A549 (cell line): ENCODE results near the gene ZNF469. TPM values are rescaled to one million over a fixed set of nuclear protein-coding genes. Genes with fewer than 3 reads are reported as not detected.

ENCODE experiments used
- ATAC-seq, 2 experiments: fragments of 200-7000 bp in 1 of 2; fragments of >200 bp in 1 of 2; cut with Nextera tagmentation in 1 of 2; cut with Tn5 transposase in 1 of 2; 3 replicates each; pipeline versions ENCODE4 v1.8.0 to v1.9.1; 2018 to 2020; ENCODE audit warnings: mild to moderate bottlenecking in 1 of 2, moderate library complexity in 1 of 2
- CTCF ChIA-PET: fragments of 300-600 bp; sonication (Branson Sonifier 250); formaldehyde crosslinking; extraction: SDS; loops from one replicate; lab custom pipeline; 2021; ENCODE audit warnings: antibody characterized with exemption, inconsistent platforms; lab: Yijun Ruan, JAX
- POLR2A ChIA-PET: fragments of 350-600 bp; formaldehyde crosslinking; extraction: SDS; loops from one replicate; lab custom pipeline; 2021; ENCODE audit warnings: antibody characterized with exemption, inconsistent platforms; lab: Yijun Ruan, JAX
- DNase-seq, 2 experiments: peaks; one replicate each; pipeline versions ENCODE4 v3.0.0 to v3.0.0-alpha.2; 2011 to 2016; ENCODE audit warnings: low read depth in 1 of 2, low spot score in 1 of 2
- FAIRE-seq: peaks from 2 replicates; lab custom pipeline; 2011; peaks lifted over from hg19 to GRCh38; lab: Jason Lieb, UNC
- H3K27ac ChIP-seq, 2 experiments: fragments of >200 bp; sonication (Bioruptor Twin); formaldehyde crosslinking; 3 replicates each; pipeline ENCODE4 v1.5.1; 2016 to 2017
- H3K4me1 ChIP-seq: fragments of >200 bp; sonication (Bioruptor Twin); formaldehyde crosslinking; 3 replicates; pipeline ENCODE4 v1.6.1; 2016
- H3K4me2 ChIP-seq: fragments of >200 bp; sonication (Bioruptor Twin); formaldehyde crosslinking; 3 replicates; pipeline ENCODE4 v1.6.1; 2016
- H3K4me3 ChIP-seq: fragments of >200 bp; sonication (Bioruptor Twin); formaldehyde crosslinking; 3 replicates; pipeline ENCODE4 v1.5.1; 2016
- H3K9me3 ChIP-seq: fragments of >200 bp; sonication (Bioruptor Twin); formaldehyde crosslinking; 3 replicates; pipeline ENCODE4 v1.6.1; 2016
- CBX8 ChIP-seq: fragments of 200-600 bp; sonication (generic); IDR thresholded peaks from 2 replicates; pipeline ENCODE4 v1.6.1; 2016
- CEBPB ChIP-seq, 2 experiments: fragments of >200 bp in 1 of 2; sonication (Bioruptor Twin) in 1 of 2; formaldehyde crosslinking in 1 of 2; IDR thresholded peaks; 2 replicates each; pipeline ENCODE4 v1.6.1; 2012 to 2016
- EHMT2 ChIP-seq: fragments of 200-600 bp; sonication (generic); IDR thresholded peaks from 2 replicates; pipeline ENCODE4 v1.6.1; 2016; ENCODE audit warnings: antibody characterized with exemption, low read depth, mild to moderate bottlenecking, moderate library complexity
- EP300 ChIP-seq, 2 experiments: fragments of >200 bp; sonication (Bioruptor Twin); formaldehyde crosslinking; IDR thresholded peaks; 2 replicates in 1 of 2; 3 replicates in 1 of 2; pipeline ENCODE4 v1.6.1; 2016 to 2017
- FOSB ChIP-seq: fragments of 250-450 bp; sonication (Bioruptor Pico); IDR thresholded peaks from 2 replicates; pipeline ENCODE4 v1.5.0; 2020; ENCODE audit warnings: mild to moderate bottlenecking, moderate library complexity
- GATA3 ChIP-seq: IDR thresholded peaks from 2 replicates; pipeline ENCODE4 v1.6.1; 2012; ENCODE audit warnings: borderline replicate concordance
- HES2 ChIP-seq: fragments of >200 bp; sonication (Bioruptor Twin); formaldehyde crosslinking; IDR thresholded peaks from 2 replicates; pipeline ENCODE4 v1.6.1; 2016
- JUNB ChIP-seq: fragments of >200 bp; sonication (Bioruptor Twin); formaldehyde crosslinking; IDR thresholded peaks from 2 replicates; pipeline ENCODE4 v1.6.1; 2016
- KDM5A ChIP-seq: fragments of 200-600 bp; sonication (generic); IDR thresholded peaks from 2 replicates; pipeline ENCODE4 v1.6.1; 2016; ENCODE audit warnings: antibody characterized with exemption, mild to moderate bottlenecking
- MAX ChIP-seq: IDR thresholded peaks from 2 replicates; pipeline ENCODE4 v1.6.1; 2012
- PHF8 ChIP-seq: fragments of 200-600 bp; sonication (generic); IDR thresholded peaks from 2 replicates; pipeline ENCODE4 v1.6.1; 2016; ENCODE audit warnings: low read depth, mild to moderate bottlenecking, antibody characterized with exemption, moderate library complexity, borderline replicate concordance
- POLR2A ChIP-seq: IDR thresholded peaks from 2 replicates; pipeline ENCODE4 v1.6.1; 2012; ENCODE audit warnings: mild to moderate bottlenecking, low read length
- RCOR1 ChIP-seq: fragments of 150-350 bp; IDR thresholded peaks from 2 replicates; pipeline ENCODE4 v1.6.1; 2014; ENCODE audit warnings: antibody characterized with exemption, low read length, low read depth
- TP53 ChIP-seq: fragments of 250-450 bp; sonication (Bioruptor Pico); IDR thresholded peaks from 2 replicates; pipeline ENCODE4 v1.5.0; 2021; ENCODE audit warnings: mild to moderate bottlenecking, moderate library complexity
- ZFP36 ChIP-seq: fragments of 450-650 bp; IDR thresholded peaks from 2 replicates; pipeline ENCODE4 v1.6.1; 2014; ENCODE audit warnings: borderline replicate concordance; ENCODE audit not compliant: partially characterized antibody
- ZNF302 ChIP-seq: fragments of 250-450 bp; sonication (Bioruptor Pico); IDR thresholded peaks from 2 replicates; pipeline ENCODE4 v1.9.0; 2021; ENCODE audit warnings: inconsistent platforms, mild to moderate bottlenecking, moderate library complexity
- WGBS: methylation state at CpG from one replicate; pipeline ENCODE4 v1.1.6; 2017; ENCODE audit errors: missing lambda C conversion rate; 5-methylcytosine and 5-hydroxymethylcytosine counted together
- polyA plus RNA-seq, 4 experiments: library from polyadenylated mRNA; depleted of rRNA in 3 of 4; stranded (reverse); fragments of >200 nt; fragmentation: RNase III in 1 of 4; extraction: RNeasy Plus Mini Kit Qiagen cat#74134 plus additional on column Dnase treatment in 1 of 4; gene quantifications; 2 replicates in 3 of 4; 3 replicates in 1 of 4; pipeline ENCODE4 v1.2.3, GENCODE V29; 2011 to 2017
- TF ChIP-seq, protein P1 (sequence below): fragments of >200 bp; sonication (Bioruptor Twin); formaldehyde crosslinking; IDR thresholded peaks from 3 replicates; pipeline ENCODE4 v1.6.1; 2016
- TF ChIP-seq, protein P2 (sequence below): IDR thresholded peaks from 2 replicates; pipeline ENCODE4 v1.6.1; 2012

The ZNF469 gene
- polyA plus RNA-seq, 2 of the 4 experiments (the other 2 are of a cell fraction): 0.47 to 4.4 TPM

GRCh38 chr16:88347656-88348376 lies 34.9 kb upstream of the ZNF469 start:
- CTCF ChIA-PET: interaction anchor here (0.7 to 1.1 kb wide), 2 partner anchors 10 to 60 kb away, joined by 3 read pairs; no protein-coding TSS in a partner anchor
- Histone ChIP-seq H3K4me1 (peaks cover 9% of the 10 kb centered on the region; the same call in 1 of the 3 replicates), H3K27ac (peak overlapping the region in 1 of 2 experiments; percentile 51; a peak in 3 of 6 replicates), H3K4me2 (no peak overlapping the region), H3K9me3 (peaks cover 9% of the 10 kb centered on the region; the same call in 1 of the 3 replicates), H3K4me3 (no peak overlapping the region)
- WGBS: 93% methylated on average over 19 of the region's 21 CpGs
- TF ChIP-seq GATA3 (no peak), CEBPB (IDR thresholded peaks at IDR 0.05) (no peak), ZFP36 (no peak), TP53 (no peak), FOSB (CRISPR knock-in tag) (no peak), KDM5A (no peak), HES2 (no peak), MAX (no peak), JUNB (no peak), RCOR1 (no peak), EP300 (IDR thresholded peaks at IDR 0.05) (no peak)
- TF ChIP-seq, protein P1, sequence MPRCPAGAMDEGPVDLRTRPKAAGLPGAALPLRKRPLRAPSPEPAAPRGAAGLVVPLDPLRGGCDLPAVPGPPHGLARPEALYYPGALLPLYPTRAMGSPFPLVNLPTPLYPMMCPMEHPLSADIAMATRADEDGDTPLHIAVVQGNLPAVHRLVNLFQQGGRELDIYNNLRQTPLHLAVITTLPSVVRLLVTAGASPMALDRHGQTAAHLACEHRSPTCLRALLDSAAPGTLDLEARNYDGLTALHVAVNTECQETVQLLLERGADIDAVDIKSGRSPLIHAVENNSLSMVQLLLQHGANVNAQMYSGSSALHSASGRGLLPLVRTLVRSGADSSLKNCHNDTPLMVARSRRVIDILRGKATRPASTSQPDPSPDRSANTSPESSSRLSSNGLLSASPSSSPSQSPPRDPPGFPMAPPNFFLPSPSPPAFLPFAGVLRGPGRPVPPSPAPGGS: no peak
- FAIRE-seq: no peak
- DNase-seq: no peak
- POLR2A ChIA-PET: no interaction called here
- ATAC-seq: 0 out of 6 replicates have a peak, but pooled peaks of 1 of the 2 experiments have one; percentile 4

DNA sequence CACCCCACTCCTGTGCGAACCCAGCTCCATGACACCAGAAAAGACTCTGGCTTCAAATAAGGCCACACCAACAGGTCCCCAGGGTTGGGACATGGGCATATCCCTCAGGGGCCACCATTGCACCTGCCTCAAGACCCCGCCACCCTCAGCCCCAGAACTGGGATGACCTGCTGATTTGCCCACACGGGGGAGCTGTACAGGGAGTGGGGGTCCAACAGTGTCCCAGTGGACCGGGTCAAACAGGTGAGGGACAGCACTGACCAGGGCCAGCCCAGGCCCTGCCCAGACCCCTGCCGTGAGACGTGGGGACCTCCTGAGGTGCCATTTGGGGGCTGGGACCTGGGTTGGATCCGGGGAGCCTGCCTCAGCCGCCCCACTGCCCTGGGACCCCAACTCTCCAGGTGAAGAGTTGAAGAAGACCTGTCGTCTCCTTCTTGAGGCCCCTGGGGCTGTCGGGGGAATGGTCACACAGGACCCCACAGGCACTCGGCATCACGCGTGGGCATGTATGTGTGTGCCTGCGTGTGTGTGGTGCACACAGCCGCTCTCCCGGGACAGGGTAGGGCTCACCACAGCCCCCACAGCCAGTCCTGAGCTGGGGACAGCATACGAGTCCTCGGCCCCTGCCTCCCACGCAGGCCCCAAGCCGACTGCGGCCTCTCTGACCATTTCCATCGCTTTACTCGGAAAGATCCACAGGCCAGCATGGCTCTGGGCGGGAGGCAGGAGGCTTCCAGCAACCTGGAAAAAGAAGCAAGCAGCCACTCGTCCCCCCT lies 34.2 kb upstream of the ZNF469 start:
- Histone ChIP-seq H3K9me3 (0 out of 3 replicates have a peak, but pooled peaks cover 2% of the 10 kb centered on the region), H3K27ac (peak overlapping the region in 1 of 2 experiments; percentile 51; a peak in 3 of 6 replicates), H3K4me2 (no peak overlapping the region), H3K4me1 (peaks cover 9% of the 10 kb centered on the region; the same call in 1 of the 3 replicates), H3K4me3 (no peak overlapping the region)
- TF ChIP-seq ZNF302 (CRISPR knock-in tag) (no peak), PHF8 (no peak), EHMT2 (no peak), POLR2A (no peak), ZFP36 (no peak), EP300 (IDR thresholded peaks at IDR 0.05) (no peak), CBX8 (no peak)
- TF ChIP-seq, protein P2, sequence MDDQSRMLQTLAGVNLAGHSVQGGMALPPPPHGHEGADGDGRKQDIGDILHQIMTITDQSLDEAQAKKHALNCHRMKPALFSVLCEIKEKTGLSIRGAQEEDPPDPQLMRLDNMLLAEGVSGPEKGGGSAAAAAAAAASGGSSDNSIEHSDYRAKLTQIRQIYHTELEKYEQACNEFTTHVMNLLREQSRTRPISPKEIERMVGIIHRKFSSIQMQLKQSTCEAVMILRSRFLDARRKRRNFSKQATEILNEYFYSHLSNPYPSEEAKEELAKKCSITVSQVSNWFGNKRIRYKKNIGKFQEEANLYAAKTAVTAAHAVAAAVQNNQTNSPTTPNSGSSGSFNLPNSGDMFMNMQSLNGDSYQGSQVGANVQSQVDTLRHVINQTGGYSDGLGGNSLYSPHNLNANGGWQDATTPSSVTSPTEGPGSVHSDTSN: no peak
- DNase-seq (no peak), ATAC-seq (no peak), FAIRE-seq (no peak)
- WGBS: 88% methylated on average over 16 of the region's 25 CpGs
- ChIA-PET CTCF (interaction anchor here (0.7 to 1.1 kb wide), 2 partner anchors 11 to 61 kb away, joined by 3 read pairs; no protein-coding TSS in a partner anchor), POLR2A (no interaction called here)
